ENCODE measurements around the gene TXNDC15.

The TXNDC15 gene

GRCh38 chr5:134918861-134919260 is 44.7 kb downstream of the TXNDC15 start:
- no peak for DNase-seq (ENCODE audit: low spot score)
- peaks cover 27% of the 10 kb centered on the region for H3K36me3 Mint-ChIP-seq (ENCODE audit: low read depth)
- H3K4me1 Mint-ChIP-seq (ENCODE audit: low read depth), result peaks cover 23% of the 10 kb centered on the region
- H3K9me3 Mint-ChIP-seq, result no peaks in the 10 kb centered on the region
- no peaks in the 10 kb centered on the region for H3K27me3 Mint-ChIP-seq (ENCODE audit: low read depth)
- no peak overlapping the region for H3K27ac Mint-ChIP-seq
- H3K4me3 Mint-ChIP-seq, result no peak overlapping the region

GRCh38 chr5:134920848-134921575 is 46.8 kb downstream of the TXNDC15 start:
- Mint-ChIP-seq H3K9me3 (no peaks in the 10 kb centered on the region), H3K27ac (peak overlapping the region; percentile 8), H3K36me3 (ENCODE audit: low read depth) (peaks cover 22% of the 10 kb centered on the region), H3K4me3 (no peak overlapping the region), H3K27me3 (ENCODE audit: low read depth) (no peaks in the 10 kb centered on the region), H3K4me1 (ENCODE audit: low read depth) (peaks cover 23% of the 10 kb centered on the region)
- no peak for DNase-seq (ENCODE audit: low spot score)

- Mint-ChIP-seq H3K36me3 (ENCODE audit: low read depth) (peaks cover 17% of the 10 kb centered on the region), H3K9me3 (no peaks in the 10 kb centered on the region), H3K4me1 (ENCODE audit: low read depth) (no peaks in the 10 kb centered on the region), H3K4me3 (no peak overlapping the region), H3K27ac (no peak overlapping the region), H3K27me3 (ENCODE audit: low read depth) (no peaks in the 10 kb centered on the region)
- no peak for DNase-seq (ENCODE audit: low spot score)
These were observed 58.3 kb downstream of the TXNDC15 start for GRCh38 chr5:134932508-134932907.

- DNase-seq (ENCODE audit: low spot score), result no peak
- Mint-ChIP-seq H3K27ac (no peak overlapping the region), H3K4me1 (ENCODE audit: low read depth) (no peaks in the 10 kb centered on the region), H3K9me3 (no peaks in the 10 kb centered on the region), H3K36me3 (ENCODE audit: low read depth) (peaks cover 16% of the 10 kb centered on the region), H3K27me3 (ENCODE audit: low read depth) (no peaks in the 10 kb centered on the region), H3K4me3 (no peak overlapping the region)
These were observed 60.0 kb downstream of the TXNDC15 start for GRCh38 chr5:134934202-134934601.

- H3K36me3 Mint-ChIP-seq (ENCODE audit: low read depth), result peaks cover 20% of the 10 kb centered on the region
- H3K9me3 Mint-ChIP-seq, result no peaks in the 10 kb centered on the region
- H3K4me3 Mint-ChIP-seq, result no peak overlapping the region
- H3K27ac Mint-ChIP-seq, result no peak overlapping the region
- no peak for DNase-seq (ENCODE audit: low spot score)
- H3K27me3 Mint-ChIP-seq (ENCODE audit: low read depth), result no peaks in the 10 kb centered on the region
- H3K4me1 Mint-ChIP-seq (ENCODE audit: low read depth), result no peaks in the 10 kb centered on the region
These were observed 61.8 kb downstream of the TXNDC15 start for GRCh38 chr5:134935711-134936602.

- Mint-ChIP-seq H3K27me3 (ENCODE audit: low read depth) (no peaks in the 10 kb centered on the region), H3K27ac (no peak overlapping the region), H3K36me3 (ENCODE audit: low read depth) (peaks cover 21% of the 10 kb centered on the region), H3K4me1 (ENCODE audit: low read depth) (no peaks in the 10 kb centered on the region), H3K4me3 (no peak overlapping the region), H3K9me3 (no peaks in the 10 kb centered on the region)
- DNase-seq (ENCODE audit: low spot score), result no peak
These were observed 63.4 kb downstream of the TXNDC15 start for GRCh38 chr5:134937526-134937925.

- peaks cover 17% of the 10 kb centered on the region for H3K36me3 Mint-ChIP-seq (ENCODE audit: low read depth)
- H3K4me1 Mint-ChIP-seq (ENCODE audit: low read depth), result no peaks in the 10 kb centered on the region
- no peaks in the 10 kb centered on the region for H3K9me3 Mint-ChIP-seq
- no peak overlapping the region for H3K4me3 Mint-ChIP-seq
- no peaks in the 10 kb centered on the region for H3K27me3 Mint-ChIP-seq (ENCODE audit: low read depth)
- no peak overlapping the region for H3K27ac Mint-ChIP-seq
- no peak for DNase-seq (ENCODE audit: low spot score)
These were observed 63.9 kb downstream of the TXNDC15 start for GRCh38 chr5:134938030-134938429.

GRCh38 chr5:134939500-134939899 is 65.3 kb downstream of the TXNDC15 start:
- Mint-ChIP-seq H3K4me1 (ENCODE audit: low read depth) (no peaks in the 10 kb centered on the region), H3K4me3 (no peak overlapping the region), H3K27ac (no peak overlapping the region), H3K27me3 (ENCODE audit: low read depth) (no peaks in the 10 kb centered on the region), H3K36me3 (ENCODE audit: low read depth) (peaks cover 16% of the 10 kb centered on the region), H3K9me3 (no peaks in the 10 kb centered on the region)
- DNase-seq (ENCODE audit: low spot score), result no peak

- Mint-ChIP-seq H3K36me3 (ENCODE audit: low read depth) (peaks cover 9% of the 10 kb centered on the region), H3K4me1 (ENCODE audit: low read depth) (no peaks in the 10 kb centered on the region), H3K27me3 (ENCODE audit: low read depth) (no peaks in the 10 kb centered on the region), H3K9me3 (no peaks in the 10 kb centered on the region), H3K27ac (no peak overlapping the region), H3K4me3 (no peak overlapping the region)
- DNase-seq (ENCODE audit: low spot score), result no peak
These were observed 69.4 kb downstream of the TXNDC15 start for GRCh38 chr5:134943547-134943946.

- no peak overlapping the region for H3K27ac Mint-ChIP-seq
- no peak overlapping the region for H3K4me3 Mint-ChIP-seq
- DNase-seq (ENCODE audit: low spot score), result no peak
- H3K9me3 Mint-ChIP-seq, result no peaks in the 10 kb centered on the region
- H3K36me3 Mint-ChIP-seq (ENCODE audit: low read depth), result peaks cover 9% of the 10 kb centered on the region
- H3K27me3 Mint-ChIP-seq (ENCODE audit: low read depth), result no peaks in the 10 kb centered on the region
- no peaks in the 10 kb centered on the region for H3K4me1 Mint-ChIP-seq (ENCODE audit: low read depth)
These were observed 70.5 kb downstream of the TXNDC15 start for GRCh38 chr5:134944630-134945029.

- Mint-ChIP-seq H3K4me1 (ENCODE audit: low read depth) (no peaks in the 10 kb centered on the region), H3K27ac (no peak overlapping the region), H3K27me3 (ENCODE audit: low read depth) (no peaks in the 10 kb centered on the region), H3K36me3 (ENCODE audit: low read depth) (peaks cover 5% of the 10 kb centered on the region), H3K9me3 (no peaks in the 10 kb centered on the region), H3K4me3 (no peak overlapping the region)
- no peak for DNase-seq (ENCODE audit: low spot score)
These were observed 70.9 kb downstream of the TXNDC15 start for GRCh38 chr5:134945041-134945440.

- Mint-ChIP-seq H3K27ac (no peak overlapping the region), H3K36me3 (ENCODE audit: low read depth) (peaks cover 2% of the 10 kb centered on the region), H3K9me3 (peaks cover under 1% of the 10 kb centered on the region), H3K27me3 (ENCODE audit: low read depth) (no peaks in the 10 kb centered on the region), H3K4me1 (ENCODE audit: low read depth) (no peaks in the 10 kb centered on the region), H3K4me3 (no peak overlapping the region)
- DNase-seq (ENCODE audit: low spot score), result no peak
These were observed 74.7 kb downstream of the TXNDC15 start for GRCh38 chr5:134948911-134949310.

- Mint-ChIP-seq H3K27ac (no peak overlapping the region), H3K4me3 (no peak overlapping the region), H3K4me1 (ENCODE audit: low read depth) (no peaks in the 10 kb centered on the region), H3K27me3 (ENCODE audit: low read depth) (no peaks in the 10 kb centered on the region), H3K9me3 (peaks cover 5% of the 10 kb centered on the region), H3K36me3 (ENCODE audit: low read depth) (peaks cover 4% of the 10 kb centered on the region)
- no peak for DNase-seq (ENCODE audit: low spot score)
These were observed 75.1 kb downstream of the TXNDC15 start for GRCh38 chr5:134949316-134949715.
